HL-60 (cell line): ENCODE measurements around the gene TEX101.

Experiments
- CTCF ChIP-seq: IDR thresholded peaks from one replicate; pipeline ENCODE4 v1.5.1; 2011; ENCODE audit warnings: low read length, control low read depth, inconsistent platforms; ENCODE audit not compliant: insufficient read depth
- GABPA ChIP-seq: IDR thresholded peaks from 2 replicates; pipeline ENCODE4 v1.6.1; 2012; ENCODE audit warnings: low read depth
- POLR2AphosphoS5 ChIP-seq: IDR thresholded peaks from 2 replicates; pipeline ENCODE4 v1.6.1; 2012; ENCODE audit warnings: low read depth
- REST ChIP-seq: IDR thresholded peaks from 2 replicates; pipeline ENCODE4 v1.6.1; 2012; ENCODE audit warnings: low read depth; ENCODE audit not compliant: insufficient replicate concordance
- SPI1 ChIP-seq: IDR thresholded peaks from 2 replicates; pipeline ENCODE4 v1.6.1; 2012; ENCODE audit warnings: low read depth, mild to moderate bottlenecking, borderline replicate concordance

- TF ChIP-seq CTCF, result no peak
- no peak for TF ChIP-seq POLR2AphosphoS5
- no peak for TF ChIP-seq REST
- no peak for TF ChIP-seq GABPA
- TF ChIP-seq SPI1, result no peak
Measured at GRCh38 chr19:43460362-43461016, 45.8 kb downstream of the TEX101 start.
